ENCODE measurements around the gene BTRC.

GRCh38 chr10:101558671-101559595 is 205.0 kb downstream of the BTRC start:
- TF ChIP-seq EZH2 (IDR thresholded peaks at IDR 0.05; ENCODE audit: insufficient read depth, poor library complexity, severe bottlenecking) (no peak), EZH2phosphoT487 (IDR thresholded peaks at IDR 0.05; ENCODE audit: insufficient read depth, low read depth) (no peak)
